GM18511 (cell line): ENCODE data around the gene OVOL2.
"Not testable (repeated sequence)": the region's sequence is repeated elsewhere in the genome, so short reads cannot be mapped to it uniquely, and the experiment has no call there.

Source experiments
- ATAC-seq: cut with Tn5 transposase; IDR thresholded peaks from one replicate; pipeline ENCODE4 v1.9.1; 2021; ENCODE audit warnings: mild to moderate bottlenecking, moderate library complexity; ENCODE audit not compliant: unreplicated experiment

Gene OVOL2

GRCh38 chr20:18058661-18059467 is 1.1 kb upstream of the OVOL2 start:
- ATAC-seq: no peak

DNA sequence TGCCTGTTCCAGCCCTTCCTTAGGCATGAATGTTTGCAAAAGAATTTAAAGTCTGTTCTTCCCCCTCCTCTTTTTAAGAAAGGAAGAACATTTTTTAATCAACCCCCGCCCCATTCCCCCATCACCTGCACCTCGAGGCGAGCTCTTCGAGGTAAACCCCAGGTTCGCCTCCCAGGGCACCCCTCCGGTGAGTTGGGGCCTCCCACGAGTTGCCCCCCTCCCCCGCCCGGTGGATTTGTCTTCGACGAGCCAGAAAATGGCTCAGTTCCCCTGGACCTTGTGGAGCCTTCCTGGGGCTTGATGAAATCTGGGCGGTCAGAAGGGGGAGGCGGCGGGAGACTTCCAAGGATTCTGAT is 256 bp upstream of the OVOL2 start:
- no peak for ATAC-seq

- ATAC-seq: no peak
Observed at GRCh38 chr20:18056174-18057100, 1.3 kb downstream of the OVOL2 start.

- ATAC-seq: no peak
Observed at GRCh38 chr20:18055261-18055660, 2.5 kb downstream of the OVOL2 start.

- no peak for ATAC-seq
Observed at GRCh38 chr20:18052856-18053255, 4.9 kb downstream of the OVOL2 start.

DNA sequence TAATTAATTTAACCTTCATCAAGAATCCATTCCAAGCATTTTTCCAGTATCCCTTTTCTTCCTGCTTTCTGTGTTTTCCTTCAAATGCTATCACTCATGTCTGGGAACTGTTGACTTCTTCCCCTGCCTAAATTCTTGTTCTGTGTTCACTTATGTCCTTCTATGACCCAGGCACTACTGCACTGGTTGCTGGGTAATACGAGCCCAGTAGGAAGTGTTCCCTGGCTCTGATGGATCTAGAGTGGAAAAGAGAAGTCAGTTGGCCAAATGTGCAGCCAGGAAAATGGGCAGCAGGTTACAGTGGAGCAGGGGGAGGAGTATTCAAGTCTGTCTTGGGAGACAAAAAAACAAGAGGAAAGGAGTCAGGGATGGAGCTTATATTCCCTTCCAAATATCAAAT is 7.1 kb downstream of the OVOL2 start:
- no peak for ATAC-seq

- no peak for ATAC-seq
Observed at GRCh38 chr20:18048176-18048575, 9.5 kb downstream of the OVOL2 start.

- ATAC-seq: no peak
Observed at GRCh38 chr20:18046535-18046934, 11.2 kb downstream of the OVOL2 start.

DNA sequence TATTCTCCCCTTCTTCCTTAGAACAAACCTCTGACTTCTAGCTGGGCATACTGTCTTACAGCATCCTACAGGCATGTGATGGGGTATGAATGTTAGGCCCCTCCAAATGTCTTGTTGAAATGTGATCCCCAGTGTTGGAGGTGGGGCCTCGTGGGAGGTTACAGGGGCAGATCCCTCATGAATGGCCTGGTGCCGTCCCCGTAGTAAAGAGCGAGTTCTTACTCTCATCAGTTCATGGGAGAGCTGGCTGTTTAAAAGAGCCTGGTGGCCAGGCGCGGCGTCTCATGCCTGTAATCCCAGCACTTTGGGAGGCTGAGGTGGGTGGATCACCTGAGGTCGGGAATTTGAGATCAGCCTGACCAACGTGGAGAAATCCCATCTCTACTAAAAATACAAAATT is 15.5 kb downstream of the OVOL2 start:
- ATAC-seq: no peak

DNA sequence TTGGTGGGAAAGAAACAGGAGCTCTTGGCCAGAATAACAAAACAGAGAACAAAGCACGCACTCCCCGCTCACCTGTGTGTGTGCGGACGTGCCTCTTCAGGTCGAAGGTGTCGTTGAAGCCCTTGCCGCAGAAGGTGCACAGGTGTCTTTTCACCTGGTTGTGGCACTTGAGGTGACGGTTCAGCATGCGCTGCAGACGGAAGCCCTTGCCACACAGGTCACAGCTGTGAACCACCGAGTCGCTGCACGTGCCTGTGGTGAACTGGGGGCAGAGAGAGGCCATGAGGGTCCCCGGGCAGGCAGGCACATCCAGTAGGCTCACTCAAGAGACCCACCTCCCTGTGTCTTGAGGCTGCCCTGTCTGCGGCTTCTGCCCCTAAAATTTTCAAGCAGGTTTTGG is 16.3 kb downstream of the OVOL2 start:
- ATAC-seq: no peak

DNA sequence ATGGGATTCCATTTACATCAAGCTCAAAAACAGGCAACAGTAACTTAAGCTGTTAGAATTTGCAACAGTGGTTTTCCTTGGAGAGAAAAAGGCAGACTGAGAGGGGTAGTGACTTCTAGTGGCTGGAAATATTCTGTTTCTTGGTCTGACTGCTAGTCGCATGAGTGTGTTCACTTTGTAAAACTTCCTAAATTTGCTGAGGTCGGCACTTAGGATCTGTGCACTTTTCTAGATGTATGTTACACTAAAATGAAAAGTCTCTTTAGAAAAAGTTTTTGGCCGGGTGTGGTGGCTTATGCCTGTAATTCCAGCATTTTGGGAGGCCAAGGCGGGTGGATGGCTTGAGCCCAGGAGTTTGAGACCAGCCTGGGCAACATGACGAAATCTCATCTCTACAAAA is 18.7 kb downstream of the OVOL2 start:
- ATAC-seq: no peak

- ATAC-seq: no peak
Observed at GRCh38 chr20:18034039-18034438, 23.7 kb downstream of the OVOL2 start.

DNA sequence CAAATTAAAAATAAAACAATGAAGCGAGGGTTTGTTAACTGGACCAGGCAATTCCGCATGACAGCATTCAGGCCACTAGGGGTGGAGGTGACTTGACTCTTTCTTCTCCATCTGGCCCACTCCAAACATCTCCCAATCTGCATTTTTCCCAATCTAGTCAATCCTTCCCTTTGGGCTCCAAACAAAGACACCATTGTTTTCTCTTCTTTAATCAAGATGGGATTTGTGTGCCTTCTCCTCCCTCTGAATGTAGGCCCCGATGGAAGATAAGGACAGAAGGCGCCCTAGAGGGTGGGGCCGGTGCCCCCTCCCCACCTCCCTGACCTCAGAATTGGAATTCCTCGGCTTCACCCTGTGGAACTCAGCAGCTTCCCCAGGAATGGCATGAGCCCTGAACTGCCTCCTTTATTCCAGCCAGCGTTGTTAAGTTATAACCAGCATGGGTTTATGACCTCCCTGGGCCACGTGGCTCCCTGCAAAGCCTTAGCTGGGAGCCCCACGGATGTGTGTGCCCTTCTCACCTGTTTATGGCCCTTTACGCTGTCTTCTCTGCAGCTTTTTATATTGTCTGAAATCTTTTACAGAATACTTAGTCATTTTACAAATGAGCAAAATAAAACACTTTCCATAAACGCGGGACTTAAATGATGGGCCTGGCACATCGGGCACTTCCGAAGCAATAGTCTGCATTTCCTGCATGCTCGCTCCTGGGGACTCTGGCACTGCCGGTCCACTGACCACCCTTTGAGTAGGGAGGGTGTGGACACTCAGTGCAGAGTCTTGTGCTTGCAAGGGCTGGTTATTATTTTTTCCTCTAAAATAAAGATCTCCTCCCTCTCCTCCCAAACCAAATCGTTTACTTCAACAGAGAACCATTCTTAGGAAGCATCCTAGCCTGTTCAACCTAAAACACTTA is 24.5 kb downstream of the OVOL2 start:
- ATAC-seq: no peak

DNA sequence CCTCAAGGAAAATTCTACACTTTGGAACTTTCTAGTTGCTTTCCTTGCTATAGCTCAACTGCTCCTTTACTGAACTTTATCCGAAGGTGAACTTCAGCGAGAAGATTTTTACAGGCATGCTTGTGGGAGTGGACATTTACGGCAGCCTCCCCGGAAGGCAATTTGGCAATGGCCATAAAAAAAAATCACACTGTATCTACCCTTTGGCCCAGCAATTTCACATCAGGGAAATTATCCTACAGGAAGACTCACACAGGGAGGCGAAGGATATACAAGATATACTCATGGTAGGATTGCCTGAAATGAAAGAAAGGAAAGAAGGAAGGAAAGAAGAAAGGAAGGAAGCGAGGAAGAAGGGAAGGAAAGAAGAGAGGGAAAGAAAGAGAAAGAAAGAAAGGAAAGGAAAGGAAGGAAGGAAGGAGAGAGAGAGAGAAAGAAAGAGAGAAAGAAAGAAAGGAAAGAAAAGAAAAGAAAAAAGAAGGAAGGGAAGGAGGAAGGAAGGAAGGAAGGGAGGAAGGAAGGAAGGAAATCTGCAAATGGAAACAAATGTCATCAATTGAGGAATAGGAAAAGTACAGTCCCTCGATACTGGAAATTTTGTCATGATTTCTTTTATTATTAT is 25.7 kb downstream of the OVOL2 start:
- no peak for ATAC-seq

DNA sequence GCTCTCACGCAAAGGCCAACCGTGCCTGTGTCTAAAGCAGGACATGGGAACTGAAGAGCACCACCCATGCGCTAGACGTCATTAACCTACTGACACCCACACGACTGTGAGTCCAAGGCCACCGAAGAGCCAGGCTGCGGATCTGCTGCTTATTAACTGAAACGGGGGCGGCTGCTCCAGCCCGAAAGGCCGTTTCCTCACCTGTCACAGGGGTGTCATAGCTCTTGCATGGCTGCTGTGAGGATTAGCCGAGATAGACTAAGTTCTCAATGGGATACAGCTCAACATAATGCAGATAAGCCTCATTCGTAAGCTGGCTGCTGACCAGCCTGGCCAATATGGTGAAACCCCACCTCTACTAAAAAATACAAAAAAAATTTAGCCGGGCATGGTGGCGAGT is 26.7 kb downstream of the OVOL2 start:
- ATAC-seq: no peak

DNA sequence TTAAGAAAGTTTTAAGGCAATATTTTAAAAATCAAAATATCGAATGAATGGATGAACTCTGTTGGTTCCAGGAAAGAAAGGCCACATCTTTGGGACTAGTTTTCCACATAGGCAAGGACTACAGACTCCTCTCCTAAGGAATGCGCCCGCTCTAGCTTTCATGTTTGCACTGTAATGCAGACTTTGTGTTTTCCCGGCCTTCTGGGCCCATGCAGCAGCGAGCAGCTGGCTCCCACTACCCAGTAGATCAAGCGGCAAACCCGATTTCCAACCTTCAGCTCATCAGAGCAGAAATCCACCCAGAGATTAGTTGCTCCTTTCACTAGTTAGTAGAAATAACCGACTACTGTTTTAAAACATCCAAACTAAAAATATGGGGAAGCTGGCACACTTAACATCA is 27.7 kb downstream of the OVOL2 start:
- no peak for ATAC-seq

DNA sequence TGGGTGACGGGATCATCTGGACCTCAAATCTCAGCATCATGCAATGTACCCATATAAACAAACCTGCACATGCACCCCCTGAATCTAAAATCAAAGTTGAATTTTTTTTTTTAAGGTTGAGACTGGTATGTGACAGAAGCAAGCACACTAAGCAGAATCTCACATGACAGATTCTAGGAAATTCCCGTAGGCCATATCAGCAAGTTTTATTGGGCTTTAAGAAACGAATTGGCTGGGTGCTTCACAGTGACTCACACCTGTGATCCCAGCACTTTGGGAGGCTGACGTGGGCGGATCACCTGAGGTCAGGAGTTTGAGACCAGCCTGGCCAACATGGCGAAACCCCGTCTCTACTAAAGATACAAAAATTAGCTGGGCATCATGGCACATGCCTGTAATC is 30.7 kb downstream of the OVOL2 start:
- ATAC-seq: not testable (repeated sequence)

DNA sequence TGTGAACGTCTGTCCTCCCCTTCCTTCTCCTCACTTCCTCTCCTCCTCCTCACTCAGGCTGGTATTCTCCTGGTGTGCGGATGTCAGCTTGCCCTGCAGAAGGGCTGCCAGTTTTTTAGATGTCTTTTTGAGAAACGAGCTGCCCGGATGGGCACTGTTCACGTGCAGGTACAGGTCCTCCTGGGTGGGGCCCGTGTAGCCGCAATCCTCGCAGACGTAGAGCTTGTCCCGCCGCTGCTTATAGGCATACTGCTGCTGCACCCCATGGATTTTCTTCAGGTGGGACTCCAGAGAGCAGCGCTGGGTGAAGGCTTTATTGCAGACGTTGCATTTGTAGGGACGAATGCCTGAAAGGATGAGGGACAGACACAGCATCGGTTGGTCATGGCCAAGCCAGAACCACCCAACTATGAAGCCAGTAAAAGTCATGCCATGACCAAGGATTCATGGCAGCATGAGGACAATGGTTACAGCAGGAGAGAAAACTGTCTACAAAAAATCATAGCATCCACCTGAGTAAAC is 33.0 kb downstream of the OVOL2 start:
- no peak for ATAC-seq

- no peak for ATAC-seq
Observed at GRCh38 chr20:18020931-18021330, 36.8 kb downstream of the OVOL2 start.

- ATAC-seq: peak; percentile 72
Observed at GRCh38 chr20:18019068-18019467, 38.6 kb downstream of the OVOL2 start.
